ENCODE measurements around the gene PRR5L. TPM values are rescaled to one million over a fixed set of nuclear protein-coding genes. Genes with fewer than 3 reads are reported as not detected.

Gene PRR5L
- total RNA-seq, 2 experiments from 2014 or later: 15.5 to 18.2 TPM

GRCh38 chr11:36388071-36388470 is 92.0 kb downstream of the PRR5L start:
- CTCF ChIA-PET: interaction anchor here (1.2 kb wide), 1 partner anchor 65 kb away, joined by 3 read pairs; no protein-coding TSS in a partner anchor
- POLR2A ChIA-PET: no interaction called here

DNA sequence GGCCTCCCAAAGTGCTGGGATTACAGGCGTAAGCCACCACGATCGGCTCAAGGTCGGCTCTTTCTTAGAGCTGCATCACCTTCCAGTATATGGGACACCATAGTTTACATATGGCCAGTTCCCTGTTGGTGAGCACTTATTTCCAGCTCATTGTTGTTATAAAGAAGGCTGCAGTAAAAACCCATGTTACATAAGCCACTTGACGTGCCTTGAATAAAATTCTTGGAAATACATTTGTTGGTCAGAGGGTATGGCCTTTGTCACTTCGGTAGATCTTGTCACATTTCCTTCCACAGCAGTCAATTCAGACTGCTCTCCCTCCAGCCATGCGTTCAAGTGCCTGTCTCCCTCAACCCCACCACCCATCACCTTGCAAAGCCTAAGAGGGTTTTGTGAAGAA is 92.9 kb downstream of the PRR5L start:
- ChIA-PET CTCF (interaction anchor here (1.2 to 1.6 kb wide), 2 partner anchors 8 to 64 kb away, joined by 3 to 5 read pairs; no protein-coding TSS in a partner anchor), POLR2A (interaction anchor here (0.7 to 1.7 kb wide), 2 partner anchors 11 to 22 kb away, joined by 9 to 13 read pairs; no protein-coding TSS in a partner anchor)

GRCh38 chr11:36389811-36390210 is 93.7 kb downstream of the PRR5L start:
- CTCF ChIA-PET: interaction anchor here (0.9 to 1.6 kb wide), 2 partner anchors 9 to 12 kb away, joined by 3 to 5 read pairs; no protein-coding TSS in a partner anchor
- POLR2A ChIA-PET: interaction anchor here (1.7 kb wide), 1 partner anchor 12 kb away, joined by 13 read pairs; no protein-coding TSS in a partner anchor

GRCh38 chr11:36390963-36391471 is 94.9 kb downstream of the PRR5L start:
- POLR2A ChIA-PET: no interaction called here
- CTCF ChIA-PET: no interaction called here

GRCh38 chr11:36392196-36392595 is 96.1 kb downstream of the PRR5L start:
- POLR2A ChIA-PET: no interaction called here
- CTCF ChIA-PET: no interaction called here

DNA sequence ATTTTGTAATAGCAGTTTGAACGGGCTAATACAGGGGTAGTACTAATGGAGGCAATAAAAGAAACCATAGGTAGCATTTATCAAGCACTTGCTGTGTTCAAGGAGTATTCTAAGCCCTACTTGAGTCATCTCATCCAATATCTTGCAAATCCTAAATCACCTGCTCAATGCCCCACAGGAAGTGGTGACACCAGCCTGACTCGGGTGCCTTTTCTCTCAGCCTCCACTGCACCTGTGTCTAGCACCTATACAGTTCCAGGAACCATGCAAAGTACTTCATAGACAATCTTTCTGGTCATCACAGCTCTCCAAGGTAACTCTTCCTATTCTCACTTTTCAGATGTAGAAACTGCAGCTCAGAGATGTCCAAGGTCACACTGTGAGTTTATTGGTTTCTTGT is 98.0 kb downstream of the PRR5L start:
- POLR2A ChIA-PET: interaction anchor here (0.9 to 1.0 kb wide), 2 partner anchors 9 to 26 kb away, joined by 3 read pairs; no protein-coding TSS in a partner anchor
- CTCF ChIA-PET: interaction anchor here (1.1 to 1.8 kb wide), 2 partner anchors 16 to 22 kb away, joined by 3 to 4 read pairs; no protein-coding TSS in a partner anchor

DNA sequence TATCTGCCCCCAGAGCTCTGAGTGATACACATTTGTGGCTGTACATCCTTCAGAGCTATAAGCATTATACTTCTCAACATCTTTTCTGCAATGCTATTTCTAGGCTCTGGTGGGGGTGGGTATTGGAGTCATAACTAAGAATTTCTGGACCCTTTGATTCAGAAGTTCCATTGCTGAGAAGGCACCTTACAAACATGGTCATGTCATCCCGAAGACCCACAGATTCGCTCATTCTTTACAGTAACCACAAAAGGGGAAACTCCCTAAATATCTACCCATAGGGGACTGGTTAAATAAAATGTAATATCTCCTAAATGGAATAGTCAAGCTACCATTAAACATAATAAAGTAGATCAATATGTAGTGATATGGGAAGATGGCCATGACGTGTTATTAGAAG is 98.8 kb downstream of the PRR5L start:
- POLR2A ChIA-PET: interaction anchor here (0.9 kb wide), 1 partner anchor 10 kb away, joined by 3 read pairs; no protein-coding TSS in a partner anchor
- CTCF ChIA-PET: interaction anchor here (1.1 to 1.8 kb wide), 2 partner anchors 15 to 21 kb away, joined by 3 to 4 read pairs; no protein-coding TSS in a partner anchor

GRCh38 chr11:36395978-36396736 is 100.1 kb downstream of the PRR5L start:
- ChIA-PET CTCF (interaction anchor here (0.6 to 1.8 kb wide), 2 partner anchors 14 to 97 kb away, joined by 3 to 4 read pairs; no protein-coding TSS in a partner anchor), POLR2A (interaction anchor here (0.7 kb wide), 1 partner anchor 102 kb away, joined by 5 read pairs; no protein-coding TSS in a partner anchor)

DNA sequence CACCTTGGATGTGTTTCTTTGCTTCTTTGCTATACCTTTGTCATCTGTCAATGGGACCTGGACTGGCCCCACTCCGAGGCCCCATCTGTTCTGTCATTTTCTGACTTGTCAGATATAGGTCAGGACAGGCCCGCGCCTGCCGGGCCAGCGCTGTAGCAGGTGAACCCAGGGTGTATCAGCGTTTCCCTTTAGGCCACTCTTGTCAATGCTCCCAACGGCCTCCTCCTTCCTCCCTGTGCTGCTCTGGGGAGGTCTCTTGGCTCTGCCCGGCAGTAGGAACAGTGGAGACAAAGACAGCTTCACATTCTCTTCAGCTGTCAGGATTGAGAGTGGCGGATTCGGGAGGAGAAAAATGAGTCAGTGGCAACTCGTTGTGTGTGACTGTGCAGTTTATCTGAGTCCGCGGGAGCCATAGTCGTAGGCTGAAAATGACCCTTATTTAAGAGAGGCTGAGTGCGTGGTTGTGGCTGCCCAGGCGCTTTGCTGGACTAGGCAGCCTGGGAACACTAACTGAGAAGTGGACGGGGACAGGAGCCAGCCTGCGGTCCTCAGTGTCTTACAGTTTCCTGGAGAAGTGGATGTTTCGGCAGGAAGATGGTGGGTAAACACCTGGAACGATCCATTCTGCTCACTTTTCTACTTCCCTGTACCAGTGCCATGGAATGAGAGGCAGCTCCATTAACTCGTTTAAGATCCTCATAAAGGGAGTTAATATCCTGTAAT is 102.3 kb downstream of the PRR5L start:
- POLR2A ChIA-PET: no interaction called here

GRCh38 chr11:36399236-36399635 is 103.1 kb downstream of the PRR5L start:
- POLR2A ChIA-PET: no interaction called here
- CTCF ChIA-PET: interaction anchor here (1.7 kb wide), 1 partner anchor 22 kb away, joined by 4 read pairs; no protein-coding TSS in a partner anchor

More for the DNA sequence above, 102.3 kb downstream of the PRR5L start:
- CTCF ChIA-PET: interaction anchor here (1.7 kb wide), 1 partner anchor 21 kb away, joined by 4 read pairs; no protein-coding TSS in a partner anchor

DNA sequence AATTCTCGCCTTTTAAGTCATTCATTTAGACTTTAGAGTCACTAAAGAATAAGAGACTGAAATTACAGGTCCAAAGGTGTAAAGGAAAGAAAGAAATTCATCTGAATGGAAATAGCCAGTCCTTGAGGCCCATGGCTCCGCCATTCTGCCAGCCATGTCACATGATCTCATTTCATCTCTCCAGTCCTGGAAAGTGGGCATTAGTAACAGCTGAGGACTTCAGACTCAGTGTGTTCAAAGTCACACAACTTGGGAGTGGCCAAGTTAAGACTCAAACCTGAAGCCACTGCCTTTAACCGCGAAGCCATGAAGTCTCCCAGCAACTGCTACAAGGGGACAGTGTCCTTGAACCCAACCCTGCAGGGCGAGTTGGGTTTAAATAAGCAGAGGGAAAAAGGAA is 103.7 kb downstream of the PRR5L start:
- CTCF ChIA-PET: interaction anchor here (1.7 kb wide), 1 partner anchor 22 kb away, joined by 4 read pairs; no protein-coding TSS in a partner anchor

GRCh38 chr11:36400766-36401455 is 104.8 kb downstream of the PRR5L start:
- ChIA-PET CTCF (no interaction called here), POLR2A (no interaction called here)

More for the DNA sequence above, 103.7 kb downstream of the PRR5L start:
- POLR2A ChIA-PET: no interaction called here

- ChIA-PET CTCF (no interaction called here), POLR2A (no interaction called here)
Observed at GRCh38 chr11:36402568-36403170, 106.6 kb downstream of the PRR5L start.

GRCh38 chr11:36403661-36404060 is 107.6 kb downstream of the PRR5L start:
- ChIA-PET POLR2A (no interaction called here), CTCF (no interaction called here)

GRCh38 chr11:36404831-36405230 is 108.7 kb downstream of the PRR5L start:
- ChIA-PET CTCF (no interaction called here), POLR2A (no interaction called here)

DNA sequence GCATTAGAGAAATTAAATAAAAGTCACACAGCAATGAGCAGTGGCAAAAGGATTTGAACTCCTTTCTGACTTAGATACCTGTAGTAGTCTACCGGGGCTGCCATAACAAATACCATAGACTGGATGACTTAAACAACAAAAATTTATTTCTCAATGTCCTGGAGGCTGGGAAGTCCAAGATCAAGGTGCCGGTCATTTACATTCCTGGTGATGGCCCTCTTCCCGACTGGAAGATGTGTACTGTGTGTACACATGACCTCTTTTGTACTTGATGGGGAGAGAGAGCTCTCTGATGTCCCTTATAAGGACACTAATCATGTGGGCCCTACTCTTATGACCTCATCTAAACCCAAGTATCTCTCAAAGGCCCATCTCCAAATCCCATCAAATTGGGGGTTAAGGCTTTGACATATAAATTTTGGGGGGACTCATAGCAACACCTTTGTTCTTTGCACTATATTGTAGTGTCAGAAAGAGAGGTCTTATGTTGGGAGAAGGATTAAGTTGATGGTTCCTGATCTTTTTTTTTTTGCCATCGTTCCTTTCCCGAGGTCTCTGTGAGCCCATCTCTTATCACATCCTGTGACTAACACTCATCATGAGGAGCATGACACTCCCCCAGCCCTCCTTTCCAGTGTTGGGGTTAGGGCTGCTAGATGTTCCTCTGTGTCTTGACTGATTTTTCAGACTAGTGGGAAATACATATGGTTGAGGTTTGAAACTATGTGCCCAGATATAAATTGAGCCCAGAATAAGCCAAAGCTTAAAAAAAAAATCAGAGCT is 109.7 kb downstream of the PRR5L start:
- ChIA-PET POLR2A (no interaction called here), CTCF (no interaction called here)

GRCh38 chr11:36407356-36407755 is 111.3 kb downstream of the PRR5L start:
- ChIA-PET CTCF (no interaction called here), POLR2A (interaction anchor here (0.7 kb wide), 1 partner anchor 1275 kb away, joined by 4 read pairs; no protein-coding TSS in a partner anchor)

DNA sequence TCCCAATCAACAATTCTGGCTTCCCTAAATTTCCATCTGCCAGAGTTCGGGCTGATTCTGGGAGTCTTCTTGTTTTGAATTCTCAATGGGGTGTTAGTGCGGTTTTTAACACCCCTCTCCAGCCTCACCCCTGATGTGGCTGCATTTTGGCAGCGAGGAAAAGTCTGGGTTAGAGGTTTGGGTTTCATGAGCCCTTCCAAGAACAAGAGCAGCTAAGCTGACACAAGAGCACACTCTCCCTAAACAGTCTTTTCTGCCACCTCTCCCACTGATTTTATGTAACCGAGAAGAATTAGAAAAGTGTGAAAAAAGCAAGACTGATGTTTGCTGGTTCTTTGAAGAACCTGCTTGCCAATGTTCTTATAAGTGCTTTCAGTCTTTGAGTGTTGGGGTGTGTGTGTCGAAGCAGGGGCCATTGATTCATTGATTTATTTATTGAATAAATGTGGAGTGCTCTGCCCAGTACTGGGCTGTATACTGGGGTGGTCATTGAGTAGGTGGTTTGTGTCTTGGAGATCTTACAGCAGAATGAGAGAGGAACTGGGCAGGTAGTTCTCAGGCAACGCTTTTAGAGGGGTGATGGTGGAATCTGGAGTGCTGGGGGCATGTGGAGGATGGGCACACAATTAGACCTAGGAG is 112.5 kb downstream of the PRR5L start:
- POLR2A ChIA-PET: interaction anchor here (1.8 kb wide), 1 partner anchor 12 kb away, joined by 8 read pairs; no protein-coding TSS in a partner anchor
- CTCF ChIA-PET: no interaction called here

All from activated CD8-positive, alpha-beta memory T cell treated with anti-CD3 and anti-CD28 coated beads for 36 hours (primary cell).